GM21360 (cell line): ENCODE data around the gene STARD8.
"Not testable (repeated sequence)": the region's sequence is repeated elsewhere in the genome, so short reads cannot be mapped to it uniquely, and the experiment has no call there.

Source experiments
- ATAC-seq: cut with Tn5 transposase; IDR thresholded peaks from one replicate; pipeline ENCODE4 v1.9.1; 2021; ENCODE audit warnings: mild to moderate bottlenecking, moderate library complexity; ENCODE audit not compliant: unreplicated experiment

STARD8 gene

GRCh38 chrX:68647156-68647957 is at the start of gene STARD8:
Gene STARD8, plus strand, starts transcription at chrX:68647666. Its CDS starts 217 bp downstream, at chrX:68647883.
- no peak for ATAC-seq

GRCh38 chrX:68598841-68599240 is 48.6 kb upstream of the STARD8 start:
- no peak for ATAC-seq

GRCh38 chrX:68599256-68600152 is 48.0 kb upstream of the STARD8 start:
- ATAC-seq = no peak

GRCh38 chrX:68604216-68604615 is 43.2 kb upstream of the STARD8 start:
- not testable (repeated sequence) for ATAC-seq

GRCh38 chrX:68614733-68615132 is 32.7 kb upstream of the STARD8 start:
- ATAC-seq = not testable (repeated sequence)

GRCh38 chrX:68627986-68628385 is 19.5 kb upstream of the STARD8 start:
- ATAC-seq = no peak

DNA sequence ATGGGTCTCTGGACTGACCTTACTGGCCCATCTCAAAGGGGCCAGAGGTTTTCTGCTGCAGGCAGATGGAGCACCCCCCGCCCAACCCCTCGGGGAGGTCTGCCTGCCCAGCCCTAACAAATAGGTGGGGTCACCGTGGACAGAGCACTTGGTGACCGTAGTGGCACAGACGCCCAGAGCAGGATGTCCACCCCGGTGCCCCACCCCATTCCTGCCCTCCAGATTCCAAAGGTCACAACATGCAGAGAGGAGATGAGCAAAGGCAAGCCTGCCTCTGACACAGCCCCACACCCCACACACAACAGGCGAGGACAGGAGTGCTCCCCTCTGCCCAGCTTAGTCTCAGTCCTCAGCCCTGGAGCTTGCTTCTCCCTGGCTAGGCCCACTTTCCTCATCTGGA is 17.5 kb upstream of the STARD8 start:
- ATAC-seq = not testable (repeated sequence)

DNA sequence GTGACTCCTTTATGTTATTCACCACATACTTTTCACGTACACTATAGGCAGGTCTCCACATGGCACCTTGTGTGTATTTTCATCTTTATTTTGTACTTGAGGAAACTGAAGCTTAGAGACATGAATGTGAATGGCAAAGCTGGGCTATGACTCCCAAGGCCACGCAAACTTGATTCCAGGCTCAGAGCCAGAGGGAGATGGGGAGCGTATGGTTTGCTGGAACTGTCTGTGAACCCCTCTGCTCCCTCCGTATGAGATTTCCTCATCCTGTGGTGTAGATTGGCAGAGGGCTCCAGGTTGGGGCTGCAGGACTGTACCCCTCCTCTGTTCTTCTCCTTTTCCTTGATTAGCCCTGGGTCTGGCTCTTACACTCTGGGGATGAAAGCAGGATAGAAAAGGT is 16.1 kb upstream of the STARD8 start:
- ATAC-seq = no peak

DNA sequence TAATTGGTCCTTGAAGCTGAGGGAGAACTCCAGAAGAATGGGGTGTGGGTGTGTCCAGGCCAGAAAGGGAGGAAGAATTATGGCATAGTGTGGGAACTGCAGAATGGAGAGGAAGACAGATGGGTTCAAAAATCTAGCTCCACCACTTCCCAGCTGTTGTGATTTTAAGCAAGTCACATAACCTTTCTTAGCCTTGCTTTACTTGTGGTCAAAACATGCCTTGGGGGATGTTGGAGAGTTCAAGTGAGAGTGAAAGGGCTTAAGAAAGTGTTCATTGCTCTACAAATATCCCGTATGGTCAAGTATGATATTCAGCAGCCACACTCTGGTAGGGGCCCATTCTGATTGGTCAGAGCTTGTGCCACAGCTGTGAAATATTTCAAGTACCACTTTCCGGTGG is 15.0 kb upstream of the STARD8 start:
- ATAC-seq = no peak

DNA sequence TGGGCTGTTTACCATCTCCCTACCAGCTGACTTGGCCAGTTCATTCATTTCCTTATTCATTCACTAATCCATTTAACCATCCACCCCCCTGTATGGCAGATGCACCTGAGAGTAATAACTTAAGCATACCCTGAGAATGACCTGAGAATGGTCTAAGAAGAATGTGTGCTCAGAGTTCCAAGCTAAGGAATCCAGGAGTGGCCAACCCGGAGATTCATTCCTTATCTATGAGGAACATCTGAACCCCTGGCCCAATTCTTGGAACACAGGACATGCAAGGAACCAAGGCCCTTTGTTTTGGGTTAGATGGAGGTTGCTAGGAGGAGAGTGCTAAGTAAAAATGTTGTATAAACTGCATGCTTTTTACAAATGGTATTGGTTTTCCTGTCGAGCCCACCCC is 13.5 kb upstream of the STARD8 start:
- no peak for ATAC-seq

DNA sequence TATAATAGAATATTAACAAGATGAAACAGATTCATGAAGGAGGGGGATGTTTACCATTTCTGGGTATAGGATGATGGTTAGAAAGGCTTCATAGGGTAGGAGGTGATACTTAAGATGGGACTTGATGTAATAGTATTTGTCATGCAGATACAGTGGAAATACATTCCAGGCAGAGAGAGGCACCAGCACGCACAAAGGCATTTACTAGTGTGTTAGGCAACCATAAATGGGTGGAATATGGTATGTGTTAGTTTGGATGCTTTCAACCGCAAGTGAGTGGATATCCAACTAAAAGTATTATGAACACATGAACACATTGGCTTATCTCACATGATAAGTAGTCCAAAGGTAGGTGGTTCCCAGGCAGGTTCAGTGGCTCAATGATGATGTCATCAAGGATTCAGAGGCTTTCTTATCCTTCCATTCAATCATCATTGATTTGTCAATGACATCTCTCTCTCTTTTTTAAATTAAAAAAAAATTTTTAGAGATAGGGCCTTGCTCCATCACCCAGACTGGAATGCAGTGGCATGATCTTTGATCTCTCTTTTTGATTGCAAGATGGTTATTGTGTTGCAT is 12.7 kb upstream of the STARD8 start:
- ATAC-seq = no peak

- no peak for ATAC-seq
These were observed 6.8 kb upstream of the STARD8 start for GRCh38 chrX:68640661-68641060.

- ATAC-seq = no peak
These were observed 2.6 kb upstream of the STARD8 start for GRCh38 chrX:68644861-68645260.

- ATAC-seq = no peak
These were observed 1.0 kb upstream of the STARD8 start for GRCh38 chrX:68646421-68646820.

DNA sequence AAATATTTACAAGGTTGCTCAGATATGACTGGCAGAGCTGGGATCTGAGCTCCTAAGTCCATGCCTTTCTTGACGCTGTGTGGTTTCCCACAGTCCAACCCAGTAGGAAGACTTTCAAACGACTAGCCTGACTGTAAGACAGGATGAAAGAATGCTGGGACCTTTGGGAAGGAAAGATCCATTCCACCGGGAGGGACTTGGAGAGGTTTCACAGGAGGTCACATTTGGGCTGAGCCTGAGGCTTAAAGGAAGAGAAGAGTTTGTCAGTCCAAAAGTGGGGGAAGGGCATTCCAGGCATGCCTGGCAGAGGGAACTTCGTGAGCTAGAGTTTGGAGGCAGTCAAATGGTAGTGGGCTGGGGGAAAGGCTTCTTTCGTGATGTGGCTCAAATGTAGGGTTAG is 1.5 kb downstream of the STARD8 start:
- ATAC-seq = no peak

- ATAC-seq = no peak
These were observed 3.0 kb downstream of the STARD8 start for GRCh38 chrX:68650491-68650890.

- no peak for ATAC-seq
These were observed 3.6 kb downstream of the STARD8 start for GRCh38 chrX:68651110-68651509.

DNA sequence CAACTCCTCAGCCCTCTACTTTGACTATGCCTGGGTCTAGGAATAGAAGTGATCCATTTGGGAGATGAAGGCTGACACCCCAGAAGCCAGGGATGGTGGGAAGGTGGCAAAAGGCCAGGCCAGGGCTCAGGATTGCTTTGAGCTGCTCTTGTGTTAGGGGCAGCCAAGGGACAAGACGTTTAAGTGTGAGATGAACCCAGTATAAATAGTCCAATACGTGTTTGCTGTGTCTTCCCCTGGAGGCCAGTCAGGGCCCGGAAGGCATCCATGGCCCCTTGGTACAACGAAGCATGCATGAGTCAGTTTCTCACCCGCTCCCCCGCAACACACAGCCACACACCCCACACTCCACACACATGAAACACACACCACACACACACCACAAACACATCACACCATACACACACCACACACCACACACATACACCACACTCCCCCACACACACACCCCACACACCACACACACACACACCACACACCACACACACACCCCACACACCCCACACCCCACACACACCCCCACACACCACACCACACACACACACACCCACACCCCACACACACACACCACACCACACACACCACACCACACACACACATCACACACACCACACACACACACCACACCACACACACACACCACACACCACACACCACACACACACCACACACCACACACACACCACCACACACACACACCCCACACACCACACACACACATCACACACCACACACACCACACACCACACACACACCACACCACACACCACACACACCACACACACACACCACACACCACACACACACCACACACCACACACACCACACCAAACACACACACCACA is 5.1 kb downstream of the STARD8 start:
- ATAC-seq = no peak

DNA sequence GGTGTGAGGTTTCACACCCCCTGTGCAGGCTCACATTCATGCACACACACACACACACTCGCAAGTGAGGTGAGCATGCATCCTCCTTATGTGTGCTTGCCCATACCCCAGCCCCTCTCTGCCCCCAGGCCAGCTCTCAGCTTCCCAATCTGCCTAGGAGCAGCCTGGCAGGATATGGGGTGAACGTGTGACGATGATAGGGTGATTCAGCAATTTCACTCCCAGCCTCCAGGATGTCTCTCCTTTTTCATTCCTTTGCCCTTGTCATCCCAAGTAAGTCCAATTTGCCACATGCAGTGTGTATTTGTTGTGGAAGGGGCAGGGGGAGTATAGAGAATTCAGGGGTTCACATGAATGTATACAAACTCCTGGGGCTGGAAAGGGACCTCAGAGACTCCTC is 7.2 kb downstream of the STARD8 start:
- no peak for ATAC-seq

DNA sequence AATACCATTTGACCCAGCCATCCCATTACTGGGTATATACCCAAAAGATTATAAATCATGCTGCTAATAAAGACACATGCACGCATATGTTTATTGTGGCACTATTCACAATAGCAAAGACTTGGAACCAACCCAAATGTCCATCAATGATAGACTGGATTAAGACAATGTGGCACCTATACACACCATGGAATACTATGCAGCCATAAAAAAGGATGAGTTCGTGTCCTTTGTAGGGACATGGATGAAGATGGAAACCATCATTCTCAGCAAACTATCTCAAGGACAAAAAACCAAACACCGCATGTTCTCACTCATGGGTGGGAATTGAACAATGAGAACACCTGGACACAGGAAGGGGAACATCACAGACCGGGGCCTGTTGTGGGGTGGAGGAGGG is 9.0 kb downstream of the STARD8 start:
- not testable (repeated sequence) for ATAC-seq

DNA sequence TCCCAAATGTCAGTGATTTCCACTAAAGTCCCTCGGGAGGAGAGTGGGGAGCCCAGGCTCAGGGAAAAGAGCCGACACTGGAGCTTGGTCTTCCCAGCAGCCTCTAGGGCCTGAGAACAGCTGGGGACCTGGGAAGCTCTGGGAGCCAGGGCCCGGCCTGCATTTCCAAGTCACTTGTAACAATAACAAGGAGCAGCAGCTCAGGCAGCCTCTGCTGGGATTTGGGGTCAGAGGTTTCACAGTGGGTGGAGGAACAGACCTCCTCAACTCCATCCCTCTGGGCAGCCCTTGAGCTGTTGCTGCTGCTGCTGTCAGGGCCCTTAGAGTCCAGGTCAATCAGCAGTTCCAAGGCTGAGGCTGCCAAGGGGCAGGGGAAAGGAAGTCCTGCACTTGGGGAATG is 11.1 kb downstream of the STARD8 start:
- no peak for ATAC-seq
